Measurements from ENCODE around the gene ZNF699. TPM values are rescaled to one million over a fixed set of nuclear protein-coding genes. Genes with fewer than 3 reads are reported as not detected.

ZNF699 gene
- total and polyA plus RNA-seq, 8 donors: 0.96 to 3.4 (median 1.3) TPM

- Histone ChIP-seq H3K4me3 (no peak overlapping the region), H3K36me3 (no peaks in the 10 kb centered on the region), H3K27ac (no peak overlapping the region), H3K4me1 (peaks cover 0 to 1% (median under 1%) of the 10 kb centered on the region in 3 donors), H3K9me3 (no peaks in the 10 kb centered on the region), H3K27me3 (no peaks in the 10 kb centered on the region)
- WGBS, 2 donors: 46 to 58% methylated on average over 4 of the region's 4 CpGs
- ATAC-seq: no peak
- TF ChIP-seq, protein P1, sequence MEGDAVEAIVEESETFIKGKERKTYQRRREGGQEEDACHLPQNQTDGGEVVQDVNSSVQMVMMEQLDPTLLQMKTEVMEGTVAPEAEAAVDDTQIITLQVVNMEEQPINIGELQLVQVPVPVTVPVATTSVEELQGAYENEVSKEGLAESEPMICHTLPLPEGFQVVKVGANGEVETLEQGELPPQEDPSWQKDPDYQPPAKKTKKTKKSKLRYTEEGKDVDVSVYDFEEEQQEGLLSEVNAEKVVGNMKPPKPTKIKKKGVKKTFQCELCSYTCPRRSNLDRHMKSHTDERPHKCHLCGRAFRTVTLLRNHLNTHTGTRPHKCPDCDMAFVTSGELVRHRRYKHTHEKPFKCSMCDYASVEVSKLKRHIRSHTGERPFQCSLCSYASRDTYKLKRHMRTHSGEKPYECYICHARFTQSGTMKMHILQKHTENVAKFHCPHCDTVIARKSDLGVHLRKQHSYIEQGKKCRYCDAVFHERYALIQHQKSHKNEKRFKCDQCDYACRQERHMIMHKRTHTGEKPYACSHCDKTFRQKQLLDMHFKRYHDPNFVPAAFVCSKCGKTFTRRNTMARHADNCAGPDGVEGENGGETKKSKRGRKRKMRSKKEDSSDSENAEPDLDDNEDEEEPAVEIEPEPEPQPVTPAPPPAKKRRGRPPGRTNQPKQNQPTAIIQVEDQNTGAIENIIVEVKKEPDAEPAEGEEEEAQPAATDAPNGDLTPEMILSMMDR (IDR thresholded peaks at IDR 0.05): no peak
- FAIRE-seq: no peak
- no peak for DNase-seq
- intact Hi-C loops (cut with DNase I): no loop called here
Observed at GRCh38 chr19:9313756-9314155, 4.1 kb upstream of the ZNF699 start.

DNA sequence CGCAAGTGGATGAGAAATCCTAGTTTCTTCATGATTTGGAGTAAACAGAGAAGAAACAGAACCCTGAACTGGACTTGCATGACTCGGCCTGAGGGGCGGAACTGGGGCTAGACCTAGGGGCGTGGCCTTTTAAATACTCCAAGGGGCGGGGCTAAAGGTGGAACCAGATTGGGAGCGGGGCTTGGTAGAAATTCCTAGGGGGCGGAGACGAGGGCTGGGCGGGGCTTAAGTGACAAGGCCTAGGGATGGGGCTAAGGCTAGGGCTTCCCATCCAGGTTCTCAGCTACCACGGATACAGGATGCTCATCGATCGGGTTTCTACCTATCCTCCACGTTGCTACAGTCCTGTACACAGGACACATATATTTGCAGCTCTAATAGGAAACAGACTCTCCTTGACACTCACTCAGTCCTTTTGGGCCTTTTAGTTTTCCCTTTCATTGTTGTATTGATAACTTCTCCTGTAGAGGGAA, 372 bp upstream of the ZNF699 start:
- no peak for FAIRE-seq
- TF ChIP-seq, protein P1 (IDR thresholded peaks at IDR 0.05): no peak
- intact Hi-C loops (cut with DNase I): no loop called here

DNA sequence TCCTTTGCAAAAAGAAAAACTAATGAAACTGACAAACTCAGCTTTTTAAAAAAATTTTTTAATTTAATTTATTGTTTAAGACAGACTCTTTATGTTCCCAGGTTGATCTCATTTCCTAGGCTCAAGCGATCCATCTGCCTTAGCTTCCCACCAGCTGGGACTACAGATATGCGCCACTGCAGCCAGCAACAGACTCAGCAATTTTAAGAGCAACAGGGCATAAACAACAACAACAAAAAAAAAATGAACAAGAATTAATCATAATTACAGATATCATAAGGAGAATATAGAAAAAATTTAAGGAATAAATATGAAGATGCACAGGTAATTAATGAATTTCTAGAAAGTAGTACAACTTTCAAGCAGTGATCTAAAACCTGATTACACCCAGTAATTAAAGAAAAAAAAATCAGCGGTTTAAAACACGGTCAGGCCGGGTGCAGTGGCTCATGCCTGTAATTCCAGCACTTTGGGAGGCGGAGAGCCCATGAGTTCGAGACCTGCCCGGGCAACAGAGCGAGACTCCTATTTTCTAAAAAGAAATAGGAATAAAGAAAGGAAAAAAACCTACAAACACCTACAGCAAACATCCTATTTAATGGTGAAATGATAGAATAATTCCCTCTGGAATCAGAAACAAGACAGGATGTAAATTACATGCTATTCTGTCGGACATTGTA, 1.4 kb downstream of the ZNF699 start:
- H3K27me3 ChIP-seq: no peaks in the 10 kb centered on the region
- intact Hi-C loops (cut with DNase I): no loop called here
- TF ChIP-seq, protein P1 (IDR thresholded peaks at IDR 0.05): no peak
- 76 to 77% methylated on average over 10 of the region's 10 CpGs for WGBS, 2 donors
- H3K4me3 ChIP-seq: peak overlapping the region in 1 of 4 donors; percentile 90
- DNase-seq (no peak), ATAC-seq (no peak), FAIRE-seq (no peak)
- H3K4me1 ChIP-seq: peaks cover 4 to 11% (median 6%) of the 10 kb centered on the region in 3 donors
- peaks cover 0 to 8% (median 5%) of the 10 kb centered on the region in 3 donors for H3K36me3 ChIP-seq
- no peaks in the 10 kb centered on the region for H3K9me3 ChIP-seq
- no peak overlapping the region for H3K27ac ChIP-seq

More for the DNA sequence above, 372 bp upstream of the ZNF699 start:
- 7% methylated on average over 13 of the region's 13 CpGs for WGBS, 2 donors
- Histone ChIP-seq H3K4me3 (peak overlapping the region; percentile 65 to 90 (median 72)), H3K36me3 (peaks cover 0 to under 1% (median 0%) of the 10 kb centered on the region in 3 donors), H3K27ac (peak overlapping the region; percentile 84 to 90 (median 84)), H3K9me3 (no peaks in the 10 kb centered on the region), H3K27me3 (no peaks in the 10 kb centered on the region), H3K4me1 (peaks cover 4 to 11% (median 6%) of the 10 kb centered on the region in 3 donors)
- ATAC-seq (peak; percentile 68 to 89 (median 82)), DNase-seq (peak in 3 of 6 donors; percentile 72 to 87 (median 85))

GRCh38 chr19:9306443-9306842, 3.2 kb downstream of the ZNF699 start:
- Histone ChIP-seq H3K9me3 (no peaks in the 10 kb centered on the region), H3K27me3 (no peaks in the 10 kb centered on the region), H3K4me1 (peaks cover 4 to 11% (median 6%) of the 10 kb centered on the region in 3 donors), H3K4me3 (no peak overlapping the region), H3K27ac (no peak overlapping the region), H3K36me3 (peaks cover 0 to 17% (median 9%) of the 10 kb centered on the region in 3 donors)
- FAIRE-seq (no peak), ATAC-seq (no peak), DNase-seq (no peak)
- 96 to 97% methylated on average over 1 of the region's 1 CpG for WGBS, 2 donors
- intact Hi-C loops (cut with DNase I): no loop called here
- TF ChIP-seq, protein P1 (IDR thresholded peaks at IDR 0.05): no peak

- Histone ChIP-seq H3K27ac (no peak overlapping the region), H3K4me3 (no peak overlapping the region), H3K4me1 (no peaks in the 10 kb centered on the region), H3K36me3 (peaks cover 8 to 45% (median 30%) of the 10 kb centered on the region in 3 donors), H3K9me3 (peaks cover 0 to 5% (median 0%) of the 10 kb centered on the region in 4 donors), H3K27me3 (no peaks in the 10 kb centered on the region)
- TF ChIP-seq, protein P1 (IDR thresholded peaks at IDR 0.05): no peak
- DNase-seq (no peak), ATAC-seq (no peak), FAIRE-seq (no peak)
- intact Hi-C loops (cut with DNase I): no loop called here
- WGBS, 2 donors: 89 to 93% methylated on average over 2 of the region's 2 CpGs
Observed at GRCh38 chr19:9296336-9296735, 13.3 kb downstream of the ZNF699 start.

Measured in pancreas (tissue), 10 donors.